IPS-11a (cell line): ENCODE data around the gene FERMT2.

Source experiments
- H3K4me3 ChIP-seq: one replicate; pipeline ENCODE4 v1.5.1; 2013; ENCODE audit warnings: low read depth, low read length, control low read depth

FERMT2 gene

GRCh38 chr14:52950898-52951680 is at the start of gene FERMT2:
Gene FERMT2 (minus strand): TSS chr14:52951050. CDS start chr14:52950568, 482 bp downstream.
- peak within 1 kb of the TSS; percentile 98 for H3K4me3 ChIP-seq

GRCh38 chr14:52998376-52999015 is 47.6 kb upstream of the FERMT2 start:
- no peak overlapping the region for H3K4me3 ChIP-seq

- no peak overlapping the region for H3K4me3 ChIP-seq
Observed at GRCh38 chr14:52996493-52996892, 45.6 kb upstream of the FERMT2 start.

- H3K4me3 ChIP-seq = no peak overlapping the region
Observed at GRCh38 chr14:52995998-52996397, 45.1 kb upstream of the FERMT2 start.

- H3K4me3 ChIP-seq = no peak overlapping the region
Observed at GRCh38 chr14:52992236-52992870, 41.5 kb upstream of the FERMT2 start.

- H3K4me3 ChIP-seq = no peak overlapping the region
Observed at GRCh38 chr14:52988139-52988538, 37.3 kb upstream of the FERMT2 start.

- no peak overlapping the region for H3K4me3 ChIP-seq
Observed at GRCh38 chr14:52987514-52987913, 36.7 kb upstream of the FERMT2 start.

- H3K4me3 ChIP-seq = no peak overlapping the region
Observed at GRCh38 chr14:52987042-52987441, 36.2 kb upstream of the FERMT2 start.

- H3K4me3 ChIP-seq = no peak overlapping the region
Observed at GRCh38 chr14:52977798-52978197, 26.9 kb upstream of the FERMT2 start.

GRCh38 chr14:52974406-52974805 is 23.6 kb upstream of the FERMT2 start:
- no peak overlapping the region for H3K4me3 ChIP-seq

GRCh38 chr14:52961060-52961639 is 10.3 kb upstream of the FERMT2 start:
- H3K4me3 ChIP-seq = no peak overlapping the region

GRCh38 chr14:52960627-52961026 is 9.8 kb upstream of the FERMT2 start:
- no peak overlapping the region for H3K4me3 ChIP-seq

GRCh38 chr14:52954346-52955214 is 3.7 kb upstream of the FERMT2 start:
- H3K4me3 ChIP-seq = no peak overlapping the region

- peak overlapping the region; percentile 62 for H3K4me3 ChIP-seq
Observed at GRCh38 chr14:52951681-52952554, 1.1 kb upstream of the FERMT2 start.

- peak overlapping the region; percentile 98 for H3K4me3 ChIP-seq
Observed at GRCh38 chr14:52950410-52950897, 396 bp downstream of the FERMT2 start.

- H3K4me3 ChIP-seq = peak overlapping the region; percentile 98
Observed at GRCh38 chr14:52949711-52950409, 990 bp downstream of the FERMT2 start.

GRCh38 chr14:52949249-52949648 is 1.6 kb downstream of the FERMT2 start:
- peak overlapping the region; percentile 98 for H3K4me3 ChIP-seq

GRCh38 chr14:52948836-52949235 is 2.0 kb downstream of the FERMT2 start:
- peak overlapping the region; percentile 98 for H3K4me3 ChIP-seq

- H3K4me3 ChIP-seq = no peak overlapping the region
Observed at GRCh38 chr14:52948039-52948438, 2.8 kb downstream of the FERMT2 start.
